GM12878 (cell line): ENCODE data around the gene SCT. TPM values are rescaled to one million over a fixed set of nuclear protein-coding genes. Genes with fewer than 3 reads are reported as not detected.

Experiments used
- ATAC-seq: fragments of 200-7000 bp; cut with Tn5 transposase; 3 replicates; pipeline ENCODE4 v1.9.1; 2020; ENCODE audit warnings: mild to moderate bottlenecking, moderate library complexity
- BruUV-seq: library from RNA; stranded (reverse); fragments of 400-500 nt; replicated peaks from 2 replicates; lab custom pipeline; 2021; lab: Mats Ljungman, UMichigan
- CTCF ChIA-PET: fragments of 300-600 bp; sonication (Branson Sonifier 250); formaldehyde crosslinking; extraction: SDS; loops from one replicate; lab custom pipeline; 2021; ENCODE audit warnings: inconsistent platforms; lab: Yijun Ruan, JAX
- POLR2A ChIA-PET: fragments of 350-600 bp; formaldehyde crosslinking; extraction: SDS; loops from one replicate; lab custom pipeline; 2021; ENCODE audit warnings: inconsistent platforms; lab: Charles Lee
- RAD21 ChIA-PET: fragments of 300-600 bp; sonication (Branson Sonifier 250); formaldehyde crosslinking; loops from one replicate; lab custom pipeline; 2023; ENCODE audit warnings: antibody characterized with exemption; ENCODE audit not compliant: unreplicated experiment; lab: Charles Lee
- SMC1A ChIA-PET: fragments of 300-600 bp; sonication (Branson Sonifier 250); formaldehyde crosslinking; loops from one replicate; lab custom pipeline; 2023; ENCODE audit not compliant: unreplicated experiment, uncharacterized antibody; lab: Charles Lee
- DNase-seq: peaks from one replicate; pipeline ENCODE4 v3.0.0-alpha.2; 2011; ENCODE audit warnings: low read depth, low spot score
- FAIRE-seq: peaks from 3 replicates; lab custom pipeline; 2011; peaks lifted over from hg19 to GRCh38; lab: Jason Lieb, UNC
- H2AFZ ChIP-seq: 2 replicates; pipeline ENCODE4 v1.6.0; 2011; ENCODE audit warnings: low read depth, low read length, control low read depth; ENCODE audit not compliant: control insufficient read depth
- H3K27ac ChIP-seq: 2 replicates; pipeline ENCODE4 v1.5.1; 2011; ENCODE audit warnings: control low read depth; ENCODE audit not compliant: control insufficient read depth, insufficient read depth
- H3K27me3 ChIP-seq, 2 experiments: replicated peaks in 1 of 2; 2 replicates each; pipeline versions ENCODE4 v1.6.0 to v1.6.1; 2011; ENCODE audit warnings: low read length in 1 of 2; ENCODE audit not compliant: control insufficient read depth in 2 of 2, insufficient read depth in 2 of 2
- H3K36me3 ChIP-seq, 2 experiments: 2 replicates each; pipeline ENCODE4 v1.5.1; 2011; ENCODE audit warnings: low read length in 1 of 2; ENCODE audit not compliant: control insufficient read depth in 2 of 2, insufficient read depth in 2 of 2
- H3K4me1 ChIP-seq: 2 replicates; pipeline ENCODE4 v1.6.1; 2011; ENCODE audit warnings: mild to moderate bottlenecking, low read length, moderate library complexity, mixed read lengths; ENCODE audit not compliant: control insufficient read depth, insufficient read depth
- H3K4me2 ChIP-seq: 2 replicates; pipeline ENCODE4 v1.6.0; 2011; ENCODE audit warnings: control low read depth; ENCODE audit not compliant: control insufficient read depth, insufficient read depth
- H3K4me3 ChIP-seq: fragments of 200-600 bp; sonication (generic); 2 replicates; pipeline ENCODE4 v1.5.1; 2016
- H3K79me2 ChIP-seq: 2 replicates; pipeline ENCODE4 v1.6.0; 2011; ENCODE audit warnings: low read length; ENCODE audit not compliant: control insufficient read depth, insufficient read depth
- H3K9ac ChIP-seq: 2 replicates; pipeline ENCODE4 v1.8.0; 2011; ENCODE audit warnings: low read length, control low read depth, mixed read lengths; ENCODE audit not compliant: control insufficient read depth, insufficient read depth
- H3K9me3 ChIP-seq: replicated peaks from 3 replicates; pipeline ENCODE4 v1.5.1; 2011; ENCODE audit warnings: mild to moderate bottlenecking, low read length; ENCODE audit not compliant: control insufficient read depth, insufficient read depth
- H4K20me1 ChIP-seq: 2 replicates; pipeline ENCODE4 v1.6.0; 2011; ENCODE audit not compliant: control insufficient read depth, insufficient read depth
- ASH2L ChIP-seq: fragments of 300-600, 200-600 bp; sonication (generic); IDR thresholded peaks from 2 replicates; pipeline ENCODE4 v1.6.1; 2017; ENCODE audit warnings: low read depth, mild to moderate bottlenecking, borderline replicate concordance
- CEBPB ChIP-seq, 2 experiments: fragments of 150-350 bp in 1 of 2; IDR thresholded peaks; 2 replicates each; pipeline ENCODE4 v1.6.1; 2012 to 2014; ENCODE audit warnings: low read depth in 2 of 2, low read length in 2 of 2, borderline replicate concordance in 1 of 2, inconsistent platforms in 1 of 2
- CUX1 ChIP-seq: IDR thresholded peaks from 2 replicates; pipeline ENCODE4 v1.6.1; 2012; ENCODE audit warnings: improper control_type of control experiment, low read depth, low read length; ENCODE audit not compliant: insufficient replicate concordance
- NFXL1 ChIP-seq: fragments of 450-650 bp; IDR thresholded peaks from 2 replicates; pipeline ENCODE4 v1.6.1; 2017; ENCODE audit warnings: antibody characterized with exemption, mild to moderate bottlenecking, borderline replicate concordance
- RCOR1 ChIP-seq: conservative IDR thresholded peaks from 2 replicates; pipeline ENCODE4 v1.6.1; 2012; ENCODE audit warnings: low read depth, low read length, improper control_type of control experiment
- YBX1 ChIP-seq: fragments of 450-650 bp; IDR thresholded peaks from 2 replicates; pipeline ENCODE4 v1.6.1; 2016; ENCODE audit warnings: antibody characterized with exemption
- YY1 ChIP-seq: IDR thresholded peaks from 2 replicates; pipeline ENCODE4 v1.6.1; 2011; ENCODE audit warnings: low read depth, mild to moderate bottlenecking, low read length
- ZNF592 ChIP-seq: fragments of 450-650 bp; IDR thresholded peaks from 2 replicates; pipeline ENCODE4 v1.6.1; 2017; ENCODE audit warnings: mild to moderate bottlenecking, moderate library complexity
- WGBS: methylation state at CpG from one replicate; pipeline ENCODE4 v1.1.6; 2016; ENCODE audit warnings: low lambda C conversion rate; ENCODE audit not compliant: insufficient replicate concordance, insufficient coverage; ENCODE audit errors: missing lambda C conversion rate; 5-methylcytosine and 5-hydroxymethylcytosine counted together
- in situ Hi-C: fragments of 300-500 bp; cut with MboI; formaldehyde crosslinking; loops from 9 replicates; pipeline ENCODE4 v1.14.3; 2018; ENCODE audit warnings: mixed read lengths
- intact Hi-C: fragments of 100-400 bp; cut with micrococcal nuclease; formaldehyde crosslinking; loops from one replicate; pipeline ENCODE4 v1.14.2; 2022; ENCODE audit not compliant: unreplicated experiment
- polyA plus RNA-seq, 11 experiments: library from polyadenylated mRNA; depleted of rRNA in 4 of 11; unstranded in 6 of 11; stranded (reverse) in 5 of 11; fragments of >200 nt; fragmentation: Nextera tagmentation in 4 of 11; fragmentation: Illumina TruSeq in 1 of 11; extraction: Ambion mirVana in 4 of 11; extraction: Trizol in 1 of 11; gene quantifications; 1 replicate in 1 of 11; 2 replicates in 10 of 11; pipeline versions ENCODE4 v1.2.1 to v1.2.3, GENCODE V29; 2011 to 2016; ENCODE audit warnings: inconsistent platforms in 2 of 11, missing spikeins in 2 of 11, low read depth in 1 of 11
- total RNA-seq, 4 experiments: library from RNA; depleted of rRNA in 3 of 4; stranded (reverse); fragments of >200 nt in 3 of 4; fragmentation: Illumina TruSeq in 1 of 4; extraction: Trizol in 1 of 4; gene quantifications; 2 replicates each; pipeline versions ENCODE4 v1.2.1 to v1.2.3, GENCODE V29; 2013 to 2021

SCT gene
- total and polyA plus RNA-seq, 10 of the 15 experiments (the other 5 are each of a cell fraction or from before 2014, with no cell fraction given): not detected

- Histone ChIP-seq H3K9ac (no peak overlapping the region), H3K27ac (peak overlapping the region; percentile 37), H3K79me2 (no peaks in the 10 kb centered on the region), H3K4me2 (no peak overlapping the region), H4K20me1 (no peaks in the 10 kb centered on the region), H2AFZ (no peak overlapping the region), H3K36me3 (peaks cover 2 to 3% of the 10 kb centered on the region in 2 experiments; a peak in 3 of 4 replicates), H3K27me3 (no peaks in the 10 kb centered on the region), H3K9me3 (no peaks in the 10 kb centered on the region), H3K4me1 (peaks cover 13% of the 10 kb centered on the region), H3K4me3 (no peak overlapping the region)
- in situ Hi-C loops: no loop called here
- intact Hi-C loops: no loop called here
- RAD21 ChIA-PET: no interaction called here
- no TSS peak for BruUV-seq
- no peak for TF ChIP-seq YY1
- TF ChIP-seq RCOR1: no peak
- no peak for TF ChIP-seq YBX1
- TF ChIP-seq ZNF592: no peak
- TF ChIP-seq CEBPB (IDR thresholded peaks at IDR 0.05; ENCODE audit: borderline replicate concordance in 1 of 2, low read depth in 2 of 2, low read length in 2 of 2): no peak
- TF ChIP-seq NFXL1: no peak
- TF ChIP-seq ASH2L: no peak
- no peak for TF ChIP-seq CUX1
- WGBS: 78% methylated on average over 13 of the region's 14 CpGs
- CTCF ChIA-PET: no interaction called here
- POLR2A ChIA-PET: interaction anchor here (0.7 kb wide), 1 partner anchor 98 kb away, joined by 3 read pairs; no protein-coding TSS in a partner anchor
- ATAC-seq (no peak; the same call in 2 of the 3 replicates), DNase-seq (no peak), FAIRE-seq (no peak)
- SMC1A ChIA-PET: no interaction called here
These were observed 19.2 kb upstream of the SCT start for GRCh38 chr11:646214-646613.
